ENCODE measurements around the gene PLK5. TPM values are rescaled to one million over a fixed set of nuclear protein-coding genes. Genes with fewer than 3 reads are reported as not detected.
"Not testable (repeated sequence)": the region's sequence is repeated elsewhere in the genome, so short reads cannot be mapped to it uniquely, and the experiment has no call there.

PLK5 gene
- total RNA-seq, 2 donors from 2014 or later, result not detected

DNA sequence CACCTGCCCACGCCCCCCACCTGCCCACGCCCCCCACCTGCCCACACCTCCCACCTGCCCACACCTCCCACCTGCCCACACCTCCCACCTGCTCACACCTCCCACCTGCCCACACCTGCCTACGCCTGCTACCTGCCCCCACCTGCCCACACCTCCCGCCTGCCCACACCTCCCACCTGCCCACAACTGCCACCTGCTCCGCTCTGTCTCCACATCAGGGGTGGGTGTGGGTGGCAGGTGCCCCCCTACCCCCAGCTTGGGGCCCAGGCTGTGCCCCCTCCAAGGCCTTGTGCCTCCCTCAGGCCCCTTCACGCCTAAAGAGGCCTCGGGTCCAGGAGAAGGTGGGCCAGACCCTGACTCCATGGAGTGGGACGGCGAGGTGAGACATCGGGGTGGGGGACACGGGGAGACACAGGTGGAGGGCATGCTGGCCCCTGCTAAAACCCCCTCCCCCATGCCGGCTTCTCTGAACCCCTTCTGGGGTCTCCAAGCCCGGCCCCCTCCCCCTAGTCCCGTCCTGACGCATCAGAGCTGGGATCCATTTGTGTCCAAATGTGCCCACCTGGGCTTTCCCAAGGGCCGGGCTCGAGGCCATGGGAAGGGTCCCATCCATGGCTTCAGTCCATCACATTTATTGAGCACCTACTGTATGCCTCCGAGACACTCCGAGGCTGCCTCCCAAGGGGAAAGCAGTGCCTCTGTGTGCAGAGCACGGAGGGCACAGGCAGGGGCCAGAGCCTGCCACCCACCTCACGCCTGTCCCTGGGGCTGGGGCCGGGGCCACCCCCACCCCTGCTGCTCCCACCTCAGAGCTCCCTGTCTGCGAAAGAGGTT lies 4.9 kb downstream of the PLK5 start:
- Histone ChIP-seq H3K4me3 (no peak overlapping the region), H3K9ac (ENCODE audit: low read depth in 2 of 2, low read length in 2 of 2) (no peak overlapping the region), H3K9me3 (no peaks in the 10 kb centered on the region), H3K27me3 (peaks cover 28% of the 10 kb centered on the region), H3K27ac (no peak overlapping the region), H3K4me1 (no peaks in the 10 kb centered on the region), H3K36me3 (no peaks in the 10 kb centered on the region)
- no peak for DNase-seq
- TF ChIP-seq, protein P1, sequence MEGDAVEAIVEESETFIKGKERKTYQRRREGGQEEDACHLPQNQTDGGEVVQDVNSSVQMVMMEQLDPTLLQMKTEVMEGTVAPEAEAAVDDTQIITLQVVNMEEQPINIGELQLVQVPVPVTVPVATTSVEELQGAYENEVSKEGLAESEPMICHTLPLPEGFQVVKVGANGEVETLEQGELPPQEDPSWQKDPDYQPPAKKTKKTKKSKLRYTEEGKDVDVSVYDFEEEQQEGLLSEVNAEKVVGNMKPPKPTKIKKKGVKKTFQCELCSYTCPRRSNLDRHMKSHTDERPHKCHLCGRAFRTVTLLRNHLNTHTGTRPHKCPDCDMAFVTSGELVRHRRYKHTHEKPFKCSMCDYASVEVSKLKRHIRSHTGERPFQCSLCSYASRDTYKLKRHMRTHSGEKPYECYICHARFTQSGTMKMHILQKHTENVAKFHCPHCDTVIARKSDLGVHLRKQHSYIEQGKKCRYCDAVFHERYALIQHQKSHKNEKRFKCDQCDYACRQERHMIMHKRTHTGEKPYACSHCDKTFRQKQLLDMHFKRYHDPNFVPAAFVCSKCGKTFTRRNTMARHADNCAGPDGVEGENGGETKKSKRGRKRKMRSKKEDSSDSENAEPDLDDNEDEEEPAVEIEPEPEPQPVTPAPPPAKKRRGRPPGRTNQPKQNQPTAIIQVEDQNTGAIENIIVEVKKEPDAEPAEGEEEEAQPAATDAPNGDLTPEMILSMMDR (IDR thresholded peaks at IDR 0.05), result no peak
- intact Hi-C loops (cut with DNase I), result no loop called here

DNA sequence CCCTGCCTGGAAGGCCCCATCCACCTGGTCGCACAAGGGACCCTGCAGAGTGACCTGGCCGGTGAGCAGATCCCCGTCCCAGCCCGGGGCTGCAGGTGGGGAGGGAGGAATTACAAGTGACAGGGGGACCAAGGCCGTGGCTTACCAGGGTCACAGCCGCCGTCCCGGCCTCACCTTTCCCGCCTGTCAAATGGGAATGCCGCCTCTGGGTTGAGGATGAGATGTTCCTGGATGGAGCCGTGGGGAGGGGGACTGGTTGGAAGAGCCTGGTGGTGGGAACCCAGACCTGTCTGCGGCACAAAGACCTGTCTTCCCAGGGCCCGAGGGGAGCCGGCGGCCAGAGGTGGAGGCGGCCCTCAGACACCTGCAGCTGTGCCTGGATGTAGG lies 5.5 kb downstream of the PLK5 start:
- H3K4me3 ChIP-seq, result no peak overlapping the region
- no peaks in the 10 kb centered on the region for H3K9me3 ChIP-seq
- TF ChIP-seq, protein P1 (IDR thresholded peaks at IDR 0.05), result no peak
- H3K27me3 ChIP-seq, result peaks cover 23% of the 10 kb centered on the region
- H3K36me3 ChIP-seq, result no peaks in the 10 kb centered on the region
- DNase-seq, result no peak
- intact Hi-C loops (cut with DNase I), result no loop called here
- no peak overlapping the region for H3K27ac ChIP-seq
- H3K4me1 ChIP-seq, result no peaks in the 10 kb centered on the region
- no peak overlapping the region for H3K9ac ChIP-seq (ENCODE audit: low read depth in 2 of 2, low read length in 2 of 2)

DNA sequence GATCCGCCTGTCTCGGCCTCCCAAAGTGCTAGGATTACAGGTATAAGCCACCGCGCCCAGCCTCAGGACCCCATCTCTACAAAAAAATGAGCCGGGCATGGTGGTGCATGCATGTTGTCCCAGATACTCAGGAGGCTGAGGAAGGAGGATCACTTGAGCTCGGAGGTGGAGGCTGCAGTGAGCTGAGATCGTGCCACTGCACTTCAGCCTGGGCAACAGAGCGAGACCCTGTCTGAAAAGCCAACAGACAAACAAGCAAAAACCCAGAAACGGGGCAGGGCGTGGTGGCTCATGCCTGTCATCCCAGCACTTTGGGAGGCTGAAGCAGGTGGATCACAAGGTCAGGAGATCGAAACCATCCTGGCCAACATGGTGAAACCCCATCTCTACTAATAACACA lies 7.0 kb downstream of the PLK5 start:
- H3K4me3 ChIP-seq; H3K27me3 ChIP-seq; H3K27ac ChIP-seq; H3K4me1 ChIP-seq; H3K9me3 ChIP-seq; H3K36me3 ChIP-seq; intact Hi-C loops (cut with DNase I); H3K9ac ChIP-seq (ENCODE audit: low read depth in 2 of 2, low read length in 2 of 2); DNase-seq: not testable (repeated sequence)

DNA sequence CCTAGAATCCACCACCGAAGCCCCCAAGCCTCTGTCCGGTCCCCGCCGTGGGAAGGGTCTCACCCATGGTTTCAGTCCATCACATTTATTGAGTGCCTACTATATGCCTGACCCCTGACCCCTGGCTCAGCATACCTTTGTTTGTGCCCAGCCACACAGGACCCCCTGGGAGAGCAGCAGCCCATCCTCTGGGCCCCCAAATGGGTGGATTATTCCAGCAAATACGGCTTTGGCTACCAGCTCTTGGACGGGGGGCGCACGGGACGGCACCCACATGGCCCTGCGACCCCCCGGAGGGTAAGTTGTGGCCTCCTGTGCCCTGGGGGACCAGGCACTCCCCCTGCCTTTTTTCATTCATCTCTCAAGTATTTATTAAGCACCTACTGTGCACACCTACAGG lies 7.7 kb downstream of the PLK5 start:
- H3K27ac ChIP-seq, result no peak overlapping the region
- H3K9me3 ChIP-seq, result no peaks in the 10 kb centered on the region
- TF ChIP-seq, protein P1 (IDR thresholded peaks at IDR 0.05), result no peak
- no peak for DNase-seq
- H3K4me1 ChIP-seq, result no peaks in the 10 kb centered on the region
- intact Hi-C loops (cut with DNase I), result no loop called here
- no peaks in the 10 kb centered on the region for H3K36me3 ChIP-seq
- no peak overlapping the region for H3K9ac ChIP-seq (ENCODE audit: low read depth in 2 of 2, low read length in 2 of 2)
- H3K27me3 ChIP-seq, result peaks cover 3% of the 10 kb centered on the region
- H3K4me3 ChIP-seq, result no peak overlapping the region

DNA sequence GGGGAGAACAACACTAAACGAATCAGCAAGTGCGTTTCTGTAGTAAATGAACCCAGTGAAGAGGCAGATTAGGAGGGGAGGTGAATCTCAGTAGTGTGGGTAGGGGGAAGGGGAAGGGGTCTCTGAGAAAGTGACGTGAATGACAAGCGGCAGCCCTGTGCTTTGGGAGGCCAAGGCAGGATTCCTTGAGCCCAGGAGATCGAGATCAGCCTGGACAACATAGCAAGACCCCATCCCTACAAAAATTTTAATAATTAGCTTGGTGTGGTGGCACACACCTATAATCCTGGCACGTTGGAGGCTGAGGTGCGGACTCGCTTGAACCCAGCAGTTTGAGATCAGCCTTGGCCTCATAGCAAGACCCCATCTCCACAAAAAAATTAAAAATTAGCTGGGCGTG lies 8.1 kb downstream of the PLK5 start:
- Histone ChIP-seq H3K4me3 (no peak overlapping the region), H3K9ac (ENCODE audit: low read depth in 2 of 2, low read length in 2 of 2) (no peak overlapping the region), H3K27ac (no peak overlapping the region), H3K4me1 (no peaks in the 10 kb centered on the region), H3K27me3 (peaks cover 3% of the 10 kb centered on the region), H3K9me3 (no peaks in the 10 kb centered on the region), H3K36me3 (no peaks in the 10 kb centered on the region)
- TF ChIP-seq, protein P1 (IDR thresholded peaks at IDR 0.05), result no peak
- DNase-seq, result no peak
- intact Hi-C loops (cut with DNase I), result no loop called here

DNA sequence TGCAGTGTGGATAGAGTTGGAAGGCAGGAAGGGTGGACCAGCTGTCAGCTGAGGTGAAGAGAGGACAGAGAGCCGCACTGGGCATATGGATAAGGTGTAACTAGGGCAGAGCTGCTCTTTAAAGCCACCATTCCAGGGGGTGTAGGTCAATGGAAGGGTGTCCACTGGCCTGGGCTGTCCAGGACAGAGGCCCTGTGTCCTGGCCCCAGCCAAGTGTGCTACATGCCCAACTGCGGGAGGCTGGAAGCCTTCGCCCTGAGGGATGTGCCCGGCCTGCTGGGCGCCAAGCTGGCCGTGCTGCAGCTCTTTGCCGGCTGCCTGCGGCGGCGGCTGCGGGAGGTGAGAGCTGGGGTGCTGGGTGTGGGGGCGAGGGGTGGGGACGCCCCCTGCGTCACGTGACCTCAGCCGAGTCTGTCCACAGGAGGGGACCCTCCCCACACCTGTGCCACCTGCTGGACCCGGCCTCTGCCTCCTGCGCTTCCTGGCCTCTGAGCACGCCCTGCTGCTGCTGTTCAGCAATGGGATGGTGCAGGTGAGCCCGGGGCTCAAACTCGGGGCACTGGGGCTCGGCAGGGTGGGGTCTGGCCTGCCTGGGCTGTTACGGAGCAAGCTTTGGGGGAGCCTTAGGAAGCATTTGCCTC lies 9.8 kb downstream of the PLK5 start:
- no peak overlapping the region for H3K4me3 ChIP-seq
- H3K36me3 ChIP-seq, result no peaks in the 10 kb centered on the region
- intact Hi-C loops (cut with DNase I), result no loop called here
- DNase-seq, result no peak
- no peaks in the 10 kb centered on the region for H3K4me1 ChIP-seq
- H3K9me3 ChIP-seq, result no peaks in the 10 kb centered on the region
- TF ChIP-seq, protein P1 (IDR thresholded peaks at IDR 0.05), result no peak
- no peak overlapping the region for H3K27ac ChIP-seq
- no peaks in the 10 kb centered on the region for H3K27me3 ChIP-seq
- H3K9ac ChIP-seq (ENCODE audit: low read depth in 2 of 2, low read length in 2 of 2), result no peak overlapping the region
